Cardiac muscle cell (in vitro differentiated cells and primary cell): ENCODE results near the gene CRABP2. TPM values are rescaled to one million over a fixed set of nuclear protein-coding genes. Genes with fewer than 3 reads are reported as not detected.

Experiments
- DNase-seq, 2 donors: peaks; one replicate each; pipeline versions ENCODE4 v3.0.0 to v3.0.0-alpha.2; 2010 to 2017; ENCODE audit warnings: low read depth in 1 of 2, low spot score in 1 of 2
- H3K27ac ChIP-seq: fragments of 200-600 bp; sonication (generic); 2 replicates; pipeline ENCODE4 v1.5.1; 2016
- H3K27me3 ChIP-seq: fragments of 200-600 bp; sonication (generic); 2 replicates; pipeline ENCODE4 v1.6.0; 2016; ENCODE audit warnings: control low read depth
- H3K36me3 ChIP-seq: fragments of 200-600 bp; sonication (generic); 2 replicates; pipeline ENCODE4 v1.5.1; 2016; ENCODE audit warnings: control low read depth
- H3K4me1 ChIP-seq: fragments of 200-600 bp; sonication (generic); 2 replicates; pipeline ENCODE4 v1.8.1; 2017; ENCODE audit warnings: low read depth, mild to moderate bottlenecking, mixed run types
- H3K4me3 ChIP-seq: fragments of 200-600 bp; sonication (generic); 2 replicates; pipeline ENCODE4 v1.5.1; 2016; ENCODE audit warnings: mild to moderate bottlenecking
- H3K9me3 ChIP-seq: fragments of 200-600 bp; sonication (generic); 2 replicates; pipeline ENCODE4 v1.5.1; 2017; ENCODE audit warnings: low read depth, mild to moderate bottlenecking, control low read depth
- polyA plus RNA-seq: library from polyadenylated mRNA; unstranded; fragments of >200 nt; fragmentation: Nextera tagmentation; extraction: Ambion mirVana; gene quantifications from 2 replicates; pipeline ENCODE4 v1.2.1, GENCODE V29; 2016
- total RNA-seq: library from RNA; depleted of rRNA; stranded (reverse); fragments of >200 nt; gene quantifications from 2 replicates; pipeline ENCODE4 v1.2.3, GENCODE V29; 2016
- TF ChIP-seq, protein P1 (sequence below): IDR thresholded peaks from 2 replicates; pipeline ENCODE4 v1.5.1; 2012; ENCODE audit warnings: low read depth, mild to moderate bottlenecking, low read length

CRABP2 gene
- total and polyA plus RNA-seq, 2 experiments from 2014 or later = 556 to 1,249 TPM

DNA sequence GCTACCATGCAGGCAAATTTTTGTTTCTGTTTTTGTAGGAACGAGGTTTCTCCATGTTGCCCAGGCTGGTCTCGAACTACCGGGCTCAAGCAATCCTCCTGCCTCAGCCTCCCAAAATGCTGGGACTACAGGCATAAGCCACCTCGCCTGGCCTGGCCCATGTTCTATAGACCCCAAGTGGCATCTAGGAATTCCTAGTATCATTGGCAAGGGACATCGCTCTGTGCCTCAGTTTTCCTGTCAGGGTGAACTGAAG, 42.7 kb downstream of the CRABP2 start:
- TF ChIP-seq, protein P1, sequence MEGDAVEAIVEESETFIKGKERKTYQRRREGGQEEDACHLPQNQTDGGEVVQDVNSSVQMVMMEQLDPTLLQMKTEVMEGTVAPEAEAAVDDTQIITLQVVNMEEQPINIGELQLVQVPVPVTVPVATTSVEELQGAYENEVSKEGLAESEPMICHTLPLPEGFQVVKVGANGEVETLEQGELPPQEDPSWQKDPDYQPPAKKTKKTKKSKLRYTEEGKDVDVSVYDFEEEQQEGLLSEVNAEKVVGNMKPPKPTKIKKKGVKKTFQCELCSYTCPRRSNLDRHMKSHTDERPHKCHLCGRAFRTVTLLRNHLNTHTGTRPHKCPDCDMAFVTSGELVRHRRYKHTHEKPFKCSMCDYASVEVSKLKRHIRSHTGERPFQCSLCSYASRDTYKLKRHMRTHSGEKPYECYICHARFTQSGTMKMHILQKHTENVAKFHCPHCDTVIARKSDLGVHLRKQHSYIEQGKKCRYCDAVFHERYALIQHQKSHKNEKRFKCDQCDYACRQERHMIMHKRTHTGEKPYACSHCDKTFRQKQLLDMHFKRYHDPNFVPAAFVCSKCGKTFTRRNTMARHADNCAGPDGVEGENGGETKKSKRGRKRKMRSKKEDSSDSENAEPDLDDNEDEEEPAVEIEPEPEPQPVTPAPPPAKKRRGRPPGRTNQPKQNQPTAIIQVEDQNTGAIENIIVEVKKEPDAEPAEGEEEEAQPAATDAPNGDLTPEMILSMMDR = no peak
- DNase-seq = no peak
- Histone ChIP-seq H3K36me3 (no peaks in the 10 kb centered on the region), H3K27ac (peak overlapping the region; percentile 100), H3K4me1 (peaks cover 72% of the 10 kb centered on the region), H3K4me3 (no peak overlapping the region), H3K9me3 (no peaks in the 10 kb centered on the region), H3K27me3 (peaks cover 6% of the 10 kb centered on the region)

- Histone ChIP-seq H3K27ac (peak overlapping the region; percentile 100), H3K4me1 (peaks cover 68% of the 10 kb centered on the region), H3K36me3 (no peaks in the 10 kb centered on the region), H3K9me3 (no peaks in the 10 kb centered on the region), H3K27me3 (peaks cover 8% of the 10 kb centered on the region), H3K4me3 (no peak overlapping the region)
- TF ChIP-seq, protein P1 = no peak
- peak in 1 of 2 donors; percentile 53 for DNase-seq
Measured at GRCh38 chr1:156662005-156662799, 43.2 kb downstream of the CRABP2 start.

GRCh38 chr1:156660752-156661112, 44.7 kb downstream of the CRABP2 start:
- no peak for DNase-seq

GRCh38 chr1:156659988-156660751, 45.2 kb downstream of the CRABP2 start:
- DNase-seq = peak; percentile 99
- TF ChIP-seq, protein P1 = peak; percentile 99
- Histone ChIP-seq H3K27ac (peak overlapping the region; percentile 100), H3K36me3 (no peaks in the 10 kb centered on the region), H3K4me3 (no peak overlapping the region), H3K9me3 (no peaks in the 10 kb centered on the region), H3K27me3 (peaks cover 28% of the 10 kb centered on the region), H3K4me1 (peaks cover 54% of the 10 kb centered on the region)

More at GRCh38 chr1:156660752-156661112, 44.7 kb downstream of the CRABP2 start:
- Histone ChIP-seq H3K4me1 (peaks cover 60% of the 10 kb centered on the region), H3K4me3 (no peak overlapping the region), H3K36me3 (no peaks in the 10 kb centered on the region), H3K9me3 (no peaks in the 10 kb centered on the region), H3K27ac (peak overlapping the region; percentile 100), H3K27me3 (peaks cover 22% of the 10 kb centered on the region)
- TF ChIP-seq, protein P1 = no peak

- Histone ChIP-seq H3K27ac (no peak overlapping the region), H3K4me3 (no peak overlapping the region), H3K27me3 (peaks cover 33% of the 10 kb centered on the region), H3K4me1 (peaks cover 51% of the 10 kb centered on the region), H3K36me3 (no peaks in the 10 kb centered on the region), H3K9me3 (no peaks in the 10 kb centered on the region)
- DNase-seq = no peak
- TF ChIP-seq, protein P1 = no peak
Measured at GRCh38 chr1:156659661-156659987, 45.8 kb downstream of the CRABP2 start.
